ENCODE results near the gene FAM161B.
"Not testable (repeated sequence)": the region's sequence is repeated elsewhere in the genome, so short reads cannot be mapped to it uniquely, and the experiment has no call there.

Gene FAM161B

GRCh38 chr14:73949752-73950734, at the start of gene FAM161B, which contains the start of gene COQ6:
FAM161B (minus strand) TSS chr14:73950094; CDS start chr14:73950026, 68 bp downstream.
COQ6 (plus strand) TSS chr14:73950302; CDS start chr14:73950333, 31 bp downstream.
- DNase-seq = peak; percentile 81 to 86

- no peak for DNase-seq
Observed at GRCh38 chr14:73998726-73999125, 48.8 kb upstream of the FAM161B start.

GRCh38 chr14:73997944-73998447, 48.1 kb upstream of the FAM161B start:
- no peak for DNase-seq

- no peak for DNase-seq
Observed at GRCh38 chr14:73997108-73997943, 47.4 kb upstream of the FAM161B start.

- DNase-seq = no peak
Observed at GRCh38 chr14:73996731-73997107, 46.8 kb upstream of the FAM161B start.

- DNase-seq = no peak
Observed at GRCh38 chr14:73995977-73996378, 46.1 kb upstream of the FAM161B start.

GRCh38 chr14:73994926-73995325, 45.0 kb upstream of the FAM161B start:
- DNase-seq = not testable (repeated sequence)

GRCh38 chr14:73991092-73991491, 41.2 kb upstream of the FAM161B start:
- DNase-seq = no peak

GRCh38 chr14:73988656-73989055, 38.8 kb upstream of the FAM161B start:
- DNase-seq = not testable (repeated sequence)

GRCh38 chr14:73988065-73988464, 38.2 kb upstream of the FAM161B start:
- DNase-seq = no peak

- no peak for DNase-seq
Observed at GRCh38 chr14:73977896-73978295, 28.0 kb upstream of the FAM161B start.

GRCh38 chr14:73976125-73976524, 26.2 kb upstream of the FAM161B start:
- no peak for DNase-seq

GRCh38 chr14:73973497-73973896, 23.6 kb upstream of the FAM161B start:
- DNase-seq = no peak

GRCh38 chr14:73968885-73969284, 19.0 kb upstream of the FAM161B start:
- no peak for DNase-seq

- DNase-seq = no peak
Observed at GRCh38 chr14:73965216-73965615, 15.3 kb upstream of the FAM161B start.

GRCh38 chr14:73961192-73961591, 11.3 kb upstream of the FAM161B start:
- no peak for DNase-seq

- DNase-seq = no peak
Observed at GRCh38 chr14:73958591-73958990, 8.7 kb upstream of the FAM161B start.

GRCh38 chr14:73955674-73956073, 5.8 kb upstream of the FAM161B start:
- no peak for DNase-seq

- no peak for DNase-seq
Observed at GRCh38 chr14:73953731-73954130, 3.8 kb upstream of the FAM161B start.

GRCh38 chr14:73945159-73945670, 4.7 kb downstream of the FAM161B start:
- no peak for DNase-seq

GRCh38 chr14:73944432-73945158, 5.3 kb downstream of the FAM161B start:
- no peak for DNase-seq

GRCh38 chr14:73943083-73943482, 6.8 kb downstream of the FAM161B start:
- DNase-seq = no peak
